SK-N-SH (cell line): ENCODE results near the gene FNTB.

Experiments used
- CTCF ChIP-seq: fragments of 200-600 bp; sonication (generic); IDR thresholded peaks from 2 replicates; pipeline ENCODE4 v1.6.1; 2017; ENCODE audit warnings: antibody characterized with exemption, mild to moderate bottlenecking, moderate library complexity
- EP300 ChIP-seq, 2 experiments: IDR thresholded peaks; 2 replicates each; pipeline versions ENCODE4 v1.4.0 to v1.6.1; 2012; ENCODE audit warnings: borderline replicate concordance in 1 of 2, low read depth in 1 of 2, low read length in 1 of 2
- FOXM1 ChIP-seq: IDR thresholded peaks from 2 replicates; pipeline ENCODE4 v1.4.0; 2012; ENCODE audit warnings: low read depth, mild to moderate bottlenecking
- POLR2AphosphoS5 ChIP-seq: IDR thresholded peaks from 2 replicates; pipeline ENCODE4 v1.6.1; 2012; ENCODE audit warnings: low read depth, low read length
- REST ChIP-seq: IDR thresholded peaks from 2 replicates; pipeline ENCODE4 v1.6.1; 2012; ENCODE audit warnings: mild to moderate bottlenecking, low read depth, low read length, moderate library complexity

- TF ChIP-seq POLR2AphosphoS5 (no peak), CTCF (no peak), EP300 (IDR thresholded peaks at IDR 0.05; ENCODE audit: borderline replicate concordance in 1 of 2, low read depth in 1 of 2, low read length in 1 of 2) (no peak), REST (no peak), FOXM1 (no peak)
These were observed 7.8 kb downstream of the FNTB start for GRCh38 chr14:64994540-64994939.
